HG03175 (cell line): Measurements from ENCODE around the gene PHOSPHO1.
"Not testable (repeated sequence)": the region's sequence is repeated elsewhere in the genome, so short reads cannot be mapped to it uniquely, and the experiment has no call there.

Experiments used
- ATAC-seq: cut with Tn5 transposase; IDR thresholded peaks from one replicate; pipeline ENCODE4 v1.9.1; 2021; ENCODE audit warnings: mild to moderate bottlenecking, moderate library complexity; ENCODE audit not compliant: unreplicated experiment

PHOSPHO1 gene, protein sequence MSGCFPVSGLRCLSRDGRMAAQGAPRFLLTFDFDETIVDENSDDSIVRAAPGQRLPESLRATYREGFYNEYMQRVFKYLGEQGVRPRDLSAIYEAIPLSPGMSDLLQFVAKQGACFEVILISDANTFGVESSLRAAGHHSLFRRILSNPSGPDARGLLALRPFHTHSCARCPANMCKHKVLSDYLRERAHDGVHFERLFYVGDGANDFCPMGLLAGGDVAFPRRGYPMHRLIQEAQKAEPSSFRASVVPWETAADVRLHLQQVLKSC

DNA sequence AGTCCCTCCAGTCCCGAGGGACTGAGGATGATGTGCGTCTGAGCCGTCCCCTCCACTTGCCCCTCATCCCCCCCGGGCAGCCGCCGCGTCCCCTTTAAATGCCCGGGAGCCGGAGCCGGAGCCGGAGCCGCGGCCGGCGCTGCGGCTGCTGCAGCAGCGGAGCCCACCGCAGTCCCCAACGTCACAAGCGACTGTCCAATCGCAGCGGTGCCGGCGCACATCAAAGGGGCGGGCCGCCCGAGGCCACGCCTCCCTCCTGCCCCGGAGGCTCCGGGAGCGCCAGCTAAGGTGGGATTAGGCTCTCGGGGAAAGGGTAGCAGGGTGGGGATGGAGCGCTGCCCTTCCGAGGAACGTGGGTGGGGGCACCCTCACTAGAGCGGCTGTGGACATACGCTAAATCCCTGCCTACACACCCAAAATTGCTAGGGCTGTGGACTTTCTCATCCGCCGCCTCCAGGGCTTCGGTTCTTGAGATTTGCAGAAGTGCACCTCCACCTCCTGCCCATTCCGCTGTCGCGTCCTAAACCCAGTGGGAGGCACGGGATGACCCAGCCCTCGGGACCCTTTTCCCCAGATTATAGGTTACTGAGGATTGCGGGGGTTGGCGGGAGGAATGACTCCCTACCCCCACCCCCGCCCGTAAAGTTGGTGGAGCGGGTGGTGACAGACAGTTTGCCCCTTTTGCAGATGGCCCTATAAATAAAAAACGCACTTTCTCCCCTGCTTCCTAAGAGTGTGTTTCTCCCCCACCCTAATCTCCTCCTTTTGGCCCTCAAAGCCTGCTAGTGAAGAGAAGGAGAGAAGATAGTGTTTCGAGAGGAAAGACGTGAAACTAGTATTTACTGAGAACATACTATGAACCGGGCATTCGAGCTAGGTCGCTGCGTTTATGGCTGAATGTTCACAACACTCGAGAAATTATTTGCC is at the start of gene PHOSPHO1:
PHOSPHO1 (minus strand) TSS at position 152 of the 927 bp plus-strand sequence. CDS start 4,096 bp downstream, outside the sequence.
- ATAC-seq = peak; percentile 85

DNA sequence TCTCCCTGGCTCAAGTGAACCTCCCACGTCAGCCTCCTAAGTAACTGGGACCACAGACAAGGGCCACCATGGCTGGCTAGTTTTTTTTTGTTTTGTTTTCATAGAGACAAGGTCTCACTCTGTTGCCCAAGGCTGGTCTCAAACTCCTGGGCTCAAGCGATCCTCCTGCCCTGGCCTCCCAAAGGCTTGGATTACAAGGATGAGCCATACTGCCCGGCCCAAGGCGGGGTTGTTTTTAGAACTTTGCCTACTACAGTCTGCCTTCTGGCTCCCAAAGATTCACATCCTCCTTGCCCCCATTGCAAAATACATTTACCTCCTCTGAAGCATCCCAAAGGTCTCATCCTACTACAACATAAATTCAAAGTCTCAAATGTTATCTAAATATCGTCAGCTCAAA is 49.5 kb upstream of the PHOSPHO1 start:
- ATAC-seq = no peak

DNA sequence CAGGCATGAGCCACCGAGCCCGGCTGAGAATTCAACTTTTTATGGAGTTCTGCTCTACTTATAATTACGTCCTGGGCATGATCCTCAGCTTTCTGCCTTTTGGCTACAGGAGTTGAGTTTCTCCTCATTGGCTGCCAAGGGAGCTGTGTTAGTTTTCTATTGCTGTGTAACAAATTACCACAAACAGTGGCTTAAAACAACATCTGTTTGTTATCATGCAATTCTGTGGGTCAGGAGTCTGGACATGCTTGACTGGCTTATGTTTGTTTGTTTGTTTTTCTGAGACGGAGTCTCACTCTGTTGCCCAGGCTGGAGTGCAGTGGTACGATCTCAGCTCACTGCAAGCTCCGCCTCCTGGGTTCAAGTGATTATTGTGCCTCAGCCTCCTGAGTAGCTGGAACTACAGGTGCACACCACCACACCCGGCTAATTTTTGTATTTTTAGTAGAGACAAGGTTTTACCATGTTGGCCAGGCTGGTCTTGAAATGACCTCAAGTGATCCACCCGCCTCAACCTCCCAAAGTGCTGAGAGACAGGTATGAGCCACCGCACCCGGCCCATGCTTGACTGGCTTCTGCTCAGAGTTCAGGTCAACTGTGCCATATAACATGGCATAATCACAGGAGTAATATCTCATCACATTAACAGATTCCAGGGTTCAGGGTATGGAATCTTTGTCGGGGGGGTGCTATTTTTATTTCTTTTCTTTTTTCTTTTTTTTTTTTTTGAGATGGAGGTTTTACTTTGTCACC is 48.9 kb upstream of the PHOSPHO1 start:
- not testable (repeated sequence) for ATAC-seq

DNA sequence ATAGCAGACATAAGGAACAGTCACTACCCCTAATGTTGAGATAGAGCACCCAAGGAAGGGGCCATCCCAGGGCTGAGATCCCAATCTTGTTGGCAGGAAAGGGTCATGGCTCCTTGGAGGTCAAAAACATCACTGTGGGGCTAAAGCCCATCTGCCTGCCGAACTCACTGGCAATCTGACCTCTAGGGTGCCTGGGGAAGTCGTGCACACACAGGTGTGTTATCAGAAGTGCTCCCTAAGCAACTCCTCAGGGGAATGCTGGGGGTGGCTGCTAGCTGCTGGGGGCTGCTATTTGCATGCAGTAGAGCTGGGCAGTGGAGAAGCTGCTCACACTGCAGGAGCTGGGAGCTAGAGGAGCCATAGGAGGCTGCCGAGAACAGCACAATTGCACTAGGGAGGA is 47.5 kb upstream of the PHOSPHO1 start:
- ATAC-seq = no peak

- ATAC-seq = no peak
Measured at GRCh38 chr17:49277638-49278037, 47.1 kb upstream of the PHOSPHO1 start.

DNA sequence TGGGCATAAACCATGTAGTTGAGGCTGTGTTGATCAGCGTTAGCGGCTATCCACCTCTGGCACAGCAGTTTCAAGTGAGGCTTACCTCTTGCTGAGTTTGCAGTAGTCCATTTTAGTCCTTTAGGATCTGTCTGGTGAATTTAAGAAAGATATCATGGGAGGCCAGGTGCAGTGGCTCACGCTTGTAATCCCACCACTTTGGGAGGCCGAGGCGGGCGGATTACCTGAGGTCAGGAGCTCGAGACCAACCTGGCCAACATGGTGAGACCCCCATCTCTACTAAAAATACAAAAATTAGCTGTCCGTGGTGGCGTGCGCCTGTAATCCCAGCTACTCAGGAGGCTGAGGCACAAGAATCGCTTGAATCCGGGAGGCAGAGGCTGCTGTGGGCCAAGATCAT is 45.4 kb upstream of the PHOSPHO1 start:
- not testable (repeated sequence) for ATAC-seq

DNA sequence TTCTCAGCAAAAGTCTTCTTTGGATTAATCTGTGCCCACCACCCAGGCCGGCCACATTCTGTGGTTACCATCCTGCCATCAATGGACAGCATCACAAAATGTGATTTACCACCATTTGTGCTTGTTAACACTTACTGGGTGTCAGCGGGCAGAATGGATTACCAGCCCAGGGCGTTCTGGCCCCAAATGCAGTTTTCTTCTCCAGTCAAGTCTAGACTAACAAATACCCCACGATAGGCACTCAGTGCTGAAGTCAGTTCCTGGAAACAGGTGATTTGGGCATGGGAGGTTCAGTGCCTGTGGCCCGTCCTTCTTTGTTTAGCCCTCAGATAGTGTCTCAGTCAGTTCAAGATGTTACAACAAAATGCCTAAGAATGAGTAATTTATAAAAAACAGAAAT is 38.8 kb upstream of the PHOSPHO1 start:
- ATAC-seq = no peak

DNA sequence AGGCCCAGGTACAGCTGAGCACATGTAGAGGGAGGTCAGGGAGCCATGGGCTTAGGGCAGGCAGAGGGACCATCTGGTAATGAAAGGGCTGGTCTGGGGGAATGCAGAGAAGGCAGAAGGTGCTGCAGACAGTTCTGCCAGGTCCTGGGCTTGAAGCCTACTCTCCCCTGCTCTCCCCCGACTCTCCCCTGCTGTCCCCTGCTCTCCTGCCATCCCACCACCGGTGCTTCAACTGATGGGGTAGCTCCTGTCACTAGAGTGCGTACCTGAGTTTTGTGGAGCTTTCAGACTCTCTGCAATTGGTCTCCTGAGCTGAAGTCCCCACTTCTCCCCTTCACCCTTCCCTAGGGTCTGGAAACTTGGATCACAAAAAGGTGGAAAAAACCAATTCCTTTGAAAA is 37.3 kb upstream of the PHOSPHO1 start:
- ATAC-seq = no peak

DNA sequence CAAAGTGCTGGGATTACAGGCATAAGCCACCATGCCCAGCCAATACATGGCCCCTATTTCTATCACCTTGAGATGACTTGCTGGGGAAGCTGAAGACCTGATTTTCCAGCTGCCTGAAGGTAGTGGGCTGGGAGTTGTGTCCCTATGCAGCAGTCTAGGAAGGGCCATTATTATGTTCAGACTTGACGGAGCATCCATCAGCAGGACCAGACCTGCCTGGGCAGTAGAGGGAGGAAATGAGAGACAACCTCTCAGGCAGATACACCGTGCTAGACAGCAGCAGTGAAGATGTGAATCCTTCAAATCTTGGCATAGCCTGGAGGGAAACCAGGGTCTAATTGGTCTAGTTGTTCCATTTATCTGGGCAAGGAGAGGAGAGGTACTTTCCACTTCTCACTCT is 35.6 kb upstream of the PHOSPHO1 start:
- ATAC-seq = no peak

- not testable (repeated sequence) for ATAC-seq
Measured at GRCh38 chr17:49261540-49261939, 31.0 kb upstream of the PHOSPHO1 start.

DNA sequence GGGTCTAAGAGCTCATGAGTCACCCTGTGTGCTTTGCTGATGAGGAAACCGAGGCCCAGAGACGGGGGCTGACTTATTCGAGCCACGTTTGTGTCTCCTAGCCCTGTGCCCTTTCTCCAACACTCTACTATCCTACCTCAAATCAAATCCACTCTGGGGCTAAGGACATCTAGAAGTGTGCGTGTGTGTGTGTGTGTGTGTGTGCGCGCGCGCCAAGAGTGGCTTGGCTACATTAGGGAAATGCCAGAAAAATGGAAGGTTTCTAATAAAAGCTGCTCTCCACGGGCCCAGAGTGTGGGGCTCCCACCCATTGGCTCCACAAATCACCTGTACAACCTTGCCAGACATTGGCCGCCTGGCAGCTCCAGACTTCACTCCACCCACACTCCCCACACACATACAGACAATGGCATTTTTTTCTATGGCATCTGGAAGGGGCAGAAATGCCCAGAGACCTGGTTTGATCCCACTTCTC is 30.3 kb upstream of the PHOSPHO1 start:
- no peak for ATAC-seq

DNA sequence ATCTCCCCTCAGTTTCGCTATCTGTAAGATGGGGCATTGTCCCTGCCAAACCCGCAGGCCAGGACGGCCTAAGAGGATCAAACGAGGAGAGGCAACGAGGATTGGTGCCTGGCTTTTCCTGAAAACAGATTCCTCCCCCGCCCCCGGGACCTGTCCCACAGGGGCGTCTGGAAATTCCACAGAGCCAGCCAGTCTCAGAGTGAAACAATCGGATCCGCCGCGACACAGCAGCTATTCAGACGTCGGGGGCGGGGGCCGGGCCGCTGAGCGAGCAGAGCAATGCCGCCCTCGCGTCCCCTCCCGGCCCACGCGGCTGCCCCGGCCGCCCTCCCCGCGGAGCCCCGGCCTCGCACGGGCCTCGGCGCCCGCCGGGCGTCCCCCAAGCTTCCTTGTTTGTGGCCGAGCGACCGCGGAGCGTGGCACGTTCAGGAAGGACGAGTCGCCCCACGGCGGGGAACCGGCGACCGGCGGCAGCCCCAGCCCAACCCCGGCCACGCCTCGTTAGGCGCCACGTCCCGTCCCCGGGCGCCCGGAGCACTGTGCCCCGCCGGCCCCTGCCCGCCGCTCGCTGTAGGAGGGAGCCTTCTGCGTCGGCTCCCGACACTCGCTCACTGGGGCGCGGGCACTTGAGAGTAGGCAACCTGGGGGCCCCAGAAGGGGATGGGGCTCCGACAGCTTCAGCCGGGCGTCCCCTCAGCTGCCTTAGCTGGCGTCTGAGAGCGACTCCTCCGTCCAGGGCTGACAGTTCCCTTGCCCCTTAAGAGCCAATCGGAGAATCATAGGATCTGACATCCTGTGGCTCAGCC is 29.6 kb upstream of the PHOSPHO1 start:
- ATAC-seq = no peak

DNA sequence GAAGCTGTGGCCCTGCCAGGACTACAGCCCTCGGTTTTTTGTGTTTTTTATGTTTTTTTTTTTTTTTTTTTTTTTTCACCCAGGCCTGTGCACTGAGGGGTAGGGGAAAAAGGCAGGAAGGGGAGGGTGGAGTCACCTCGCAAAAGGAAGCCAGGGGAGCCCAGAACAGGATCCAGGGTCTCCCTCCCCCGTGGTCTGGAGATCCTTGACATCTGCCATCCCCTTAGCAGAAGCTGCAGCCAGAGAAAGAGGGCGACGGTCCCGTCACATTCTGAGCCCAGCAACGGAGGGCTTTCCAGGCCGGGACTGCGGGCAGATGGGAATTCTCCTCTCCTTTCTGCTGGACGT is 29.1 kb upstream of the PHOSPHO1 start:
- no peak for ATAC-seq

- ATAC-seq = no peak
Measured at GRCh38 chr17:49258394-49258793, 27.8 kb upstream of the PHOSPHO1 start.

- ATAC-seq = no peak
Measured at GRCh38 chr17:49255125-49255524, 24.5 kb upstream of the PHOSPHO1 start.

DNA sequence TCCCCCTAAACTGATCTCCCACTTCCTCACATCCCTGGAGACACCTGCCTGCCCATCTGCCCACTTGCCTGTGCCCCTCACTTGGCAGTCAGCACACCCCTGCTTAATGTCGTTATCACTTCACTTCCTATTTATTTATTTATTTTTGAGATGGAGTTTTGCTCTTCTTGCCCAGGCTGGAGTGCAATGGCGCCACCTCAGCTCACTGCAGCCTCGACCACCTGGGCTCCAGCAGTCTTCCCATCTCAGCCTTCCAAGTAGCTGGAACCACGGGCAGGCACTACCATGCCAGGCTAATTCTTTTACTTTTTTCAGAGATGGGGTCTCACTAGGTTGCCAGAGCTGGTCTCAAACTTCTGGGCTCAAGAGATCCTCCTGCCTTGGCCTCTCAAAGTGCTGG is 23.5 kb upstream of the PHOSPHO1 start:
- no peak for ATAC-seq

- no peak for ATAC-seq
Measured at GRCh38 chr17:49252148-49252695, 21.6 kb upstream of the PHOSPHO1 start.

DNA sequence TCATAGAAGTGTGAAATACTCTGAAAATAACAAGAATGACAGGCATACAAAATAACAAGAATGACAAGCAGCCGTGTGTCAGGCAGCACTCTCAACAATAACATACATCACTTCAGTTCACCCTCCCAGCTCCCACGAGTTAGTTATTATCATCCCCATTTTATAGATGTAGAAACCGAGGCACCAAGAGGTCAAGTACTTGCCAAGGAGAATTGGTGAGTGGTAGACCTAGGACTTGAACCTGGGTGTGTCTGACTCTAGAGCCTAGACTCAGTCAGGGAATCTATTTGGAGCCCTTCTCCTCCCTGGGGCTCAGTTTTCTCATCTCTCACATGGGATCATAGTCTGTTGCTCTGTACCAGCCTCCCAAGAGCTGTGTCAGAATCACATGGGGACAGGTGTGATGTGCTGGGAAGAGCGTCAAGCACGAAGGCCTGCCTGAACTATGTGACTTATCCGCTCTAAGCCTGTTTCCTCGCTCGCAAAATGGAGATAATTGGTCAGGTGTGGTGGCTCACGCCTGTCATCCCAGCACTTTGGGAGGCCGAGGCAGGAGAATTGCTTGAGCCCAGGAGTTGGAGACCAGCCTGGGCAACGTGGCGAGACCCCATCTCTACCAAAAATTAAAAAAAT is 19.4 kb upstream of the PHOSPHO1 start:
- no peak for ATAC-seq

- no peak for ATAC-seq
Measured at GRCh38 chr17:49249292-49249794, 18.8 kb upstream of the PHOSPHO1 start.

DNA sequence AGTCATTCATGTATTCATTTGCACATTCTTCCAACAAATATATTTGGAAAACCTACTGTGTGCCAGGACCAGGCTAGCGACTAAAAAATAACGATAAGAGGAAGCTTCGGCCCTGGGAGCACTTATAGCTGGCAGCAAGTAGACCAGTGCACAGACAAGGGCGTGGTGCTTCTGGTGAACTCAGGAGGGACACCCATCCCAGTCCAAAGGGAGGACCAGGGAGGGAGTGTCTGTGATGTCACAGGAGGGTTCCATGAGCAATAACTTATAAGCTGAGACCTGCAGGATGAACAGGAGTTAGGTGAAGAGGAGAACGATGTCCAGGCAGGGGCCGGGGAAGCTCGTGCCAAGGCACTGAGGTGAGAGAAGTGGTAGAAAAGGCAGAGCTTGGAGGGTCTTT is 17.4 kb upstream of the PHOSPHO1 start:
- no peak for ATAC-seq
